HepG2 (cell line): ENCODE measurements around the gene AUH. TPM values are rescaled to one million over a fixed set of nuclear protein-coding genes. Genes with fewer than 3 reads are reported as not detected.

Source experiments
- FOXK2 ChIP-seq: fragments of 450-650 bp; IDR thresholded peaks from 2 replicates; pipeline ENCODE4 v1.6.1; 2016
- NCOA1 ChIP-seq: sonication (generic); formaldehyde crosslinking; IDR thresholded peaks from 2 replicates; pipeline ENCODE4 v1.9.0; 2021; ENCODE audit warnings: missing genetic modification reagents
- SAFB2 ChIP-seq: sonication (generic); formaldehyde crosslinking; IDR thresholded peaks from 2 replicates; pipeline ENCODE4 v1.5.1; 2020; ENCODE audit warnings: missing genetic modification reagents, low read depth, mild to moderate bottlenecking, borderline replicate concordance
- SAP130 ChIP-seq: IDR thresholded peaks from 2 replicates; pipeline ENCODE4 v1.6.1; 2016; ENCODE audit warnings: low read depth
- SCMH1 ChIP-seq: sonication (generic); formaldehyde crosslinking; IDR thresholded peaks from 2 replicates; pipeline ENCODE4 v1.9.0; 2021; ENCODE audit warnings: missing genetic modification reagents, mild to moderate bottlenecking, borderline replicate concordance
- SKI ChIP-seq: fragments of 450-650 bp; IDR thresholded peaks from one replicate; pipeline ENCODE4 v1.6.1; 2018; ENCODE audit warnings: mild to moderate bottlenecking; ENCODE audit not compliant: partially characterized antibody
- SNAI1 ChIP-seq: sonication (generic); formaldehyde crosslinking; IDR thresholded peaks from 2 replicates; pipeline ENCODE4 v1.5.0; 2020; ENCODE audit warnings: mild to moderate bottlenecking, missing genetic modification reagents, borderline replicate concordance
- ZBTB38 ChIP-seq: sonication (generic); formaldehyde crosslinking; IDR thresholded peaks from 2 replicates; pipeline ENCODE4 v1.5.1; 2020; ENCODE audit warnings: mild to moderate bottlenecking, missing genetic modification reagents
- ZBTB7B ChIP-seq: sonication (generic); formaldehyde crosslinking; IDR thresholded peaks from 2 replicates; pipeline ENCODE4 v1.4.0; 2020; ENCODE audit warnings: missing genetic modification reagents
- ZFY ChIP-seq: sonication (generic); formaldehyde crosslinking; IDR thresholded peaks from 2 replicates; pipeline ENCODE4 v1.4.0; 2020; ENCODE audit warnings: missing genetic modification reagents
- ZNF572 ChIP-seq: sonication (generic); formaldehyde crosslinking; IDR thresholded peaks from 2 replicates; pipeline ENCODE4 v1.5.1; 2020; ENCODE audit warnings: mild to moderate bottlenecking, missing genetic modification reagents
- ZNF589 ChIP-seq: sonication (generic); formaldehyde crosslinking; conservative IDR thresholded peaks from 2 replicates; pipeline ENCODE4 v1.8.0; 2022; ENCODE audit warnings: mild to moderate bottlenecking, moderate library complexity, missing genetic modification reagents
- ZNF761 ChIP-seq: sonication (generic); formaldehyde crosslinking; conservative IDR thresholded peaks from 2 replicates; pipeline ENCODE4 v1.4.0; 2020; ENCODE audit warnings: mild to moderate bottlenecking, missing genetic modification reagents
- ZSCAN29 ChIP-seq: sonication (generic); formaldehyde crosslinking; conservative IDR thresholded peaks from 2 replicates; pipeline ENCODE4 v1.4.0; 2020; ENCODE audit warnings: mild to moderate bottlenecking, missing genetic modification reagents
- polyA plus RNA-seq, 8 experiments: library from polyadenylated mRNA; depleted of rRNA in 3 of 8; stranded (reverse) in 7 of 8; unstranded in 1 of 8; fragments of >200 nt; fragmentation: Illumina TruSeq in 4 of 8; extraction: Trizol in 4 of 8; gene quantifications; 2 replicates each; pipeline versions ENCODE4 v1.2.1 to v1.2.3, GENCODE V29; 2011 to 2016; ENCODE audit warnings: low read depth in 4 of 8, missing spikeins in 1 of 8, mixed read lengths in 1 of 8; ENCODE audit not compliant: insufficient read depth in 1 of 8
- total RNA-seq, 5 experiments: library from RNA; depleted of rRNA; stranded (reverse); fragments of >200 nt; fragmentation: Illumina TruSeq; extraction: Trizol; gene quantifications; 2 replicates each; pipeline ENCODE4 v1.2.3, GENCODE V29; 2016; ENCODE audit warnings: low read depth in 1 of 5
- TF ChIP-seq, protein P1 (sequence below): sonication (generic); formaldehyde crosslinking; IDR thresholded peaks from 2 replicates; pipeline ENCODE4 v1.8.0; 2022; ENCODE audit warnings: mild to moderate bottlenecking, missing genetic modification reagents
- TF ChIP-seq, protein P2 (sequence below): sonication (generic); formaldehyde crosslinking; IDR thresholded peaks from 2 replicates; pipeline ENCODE4 v1.4.0; 2020; ENCODE audit warnings: missing genetic modification reagents, borderline replicate concordance
- TF ChIP-seq, protein P3 (sequence below): sonication (generic); formaldehyde crosslinking; IDR thresholded peaks from 2 replicates; pipeline ENCODE4 v1.4.0; 2020; ENCODE audit warnings: missing genetic modification reagents, mild to moderate bottlenecking, borderline replicate concordance
- TF ChIP-seq, protein P4 (sequence below): sonication (generic); formaldehyde crosslinking; IDR thresholded peaks from 2 replicates; pipeline ENCODE4 v1.8.0; 2022; ENCODE audit warnings: mild to moderate bottlenecking, missing genetic modification reagents, moderate library complexity
- TF ChIP-seq, protein P5 (sequence below): sonication (generic); formaldehyde crosslinking; IDR thresholded peaks from 2 replicates; pipeline ENCODE4 v1.8.0; 2022; ENCODE audit warnings: missing genetic modification reagents, mild to moderate bottlenecking, inconsistent platforms, borderline replicate concordance

AUH gene
- total and polyA plus RNA-seq, 2 of the 13 experiments (the other 11 are each of a cell fraction or from before 2014, with no cell fraction given), result 25.8 to 31.9 TPM

DNA sequence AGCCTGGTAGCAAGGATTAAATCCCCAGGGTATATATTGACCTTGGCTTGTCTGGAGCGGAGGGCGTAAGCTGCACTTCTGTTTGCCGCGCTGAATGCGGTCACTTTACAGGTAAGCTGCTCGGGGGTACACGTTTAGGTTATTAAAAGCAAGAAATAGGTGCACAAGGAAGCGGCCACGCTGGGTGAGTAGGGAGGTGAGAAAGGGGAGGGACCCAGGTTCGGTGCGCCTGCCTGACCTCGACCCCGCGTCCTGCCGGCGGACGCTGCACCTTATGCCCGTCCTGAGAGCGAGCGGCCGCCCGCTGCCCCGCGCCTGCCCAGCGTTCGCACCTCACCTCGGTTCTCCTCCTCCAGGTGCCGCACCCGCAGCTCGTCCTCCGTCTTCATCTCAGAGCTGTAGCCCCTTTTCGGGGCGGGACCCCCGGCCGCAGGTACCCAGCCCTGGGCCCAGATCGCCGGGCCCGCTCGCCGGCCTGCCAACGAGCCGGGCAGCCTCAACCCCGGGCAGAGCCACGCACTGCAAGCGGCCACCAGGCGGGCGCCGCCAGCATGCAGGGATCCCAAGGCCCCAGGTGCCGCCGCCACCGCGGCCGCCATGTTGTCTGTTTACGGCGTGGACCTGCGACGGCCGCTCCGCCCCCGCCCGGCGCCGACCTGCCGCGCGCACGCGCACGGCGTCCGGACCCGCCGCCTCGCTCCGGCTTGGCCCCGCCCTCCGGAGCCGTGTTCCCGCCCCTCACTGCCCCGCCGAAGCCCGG lies at the start of gene AUH (continued):
- TF ChIP-seq, protein P1, sequence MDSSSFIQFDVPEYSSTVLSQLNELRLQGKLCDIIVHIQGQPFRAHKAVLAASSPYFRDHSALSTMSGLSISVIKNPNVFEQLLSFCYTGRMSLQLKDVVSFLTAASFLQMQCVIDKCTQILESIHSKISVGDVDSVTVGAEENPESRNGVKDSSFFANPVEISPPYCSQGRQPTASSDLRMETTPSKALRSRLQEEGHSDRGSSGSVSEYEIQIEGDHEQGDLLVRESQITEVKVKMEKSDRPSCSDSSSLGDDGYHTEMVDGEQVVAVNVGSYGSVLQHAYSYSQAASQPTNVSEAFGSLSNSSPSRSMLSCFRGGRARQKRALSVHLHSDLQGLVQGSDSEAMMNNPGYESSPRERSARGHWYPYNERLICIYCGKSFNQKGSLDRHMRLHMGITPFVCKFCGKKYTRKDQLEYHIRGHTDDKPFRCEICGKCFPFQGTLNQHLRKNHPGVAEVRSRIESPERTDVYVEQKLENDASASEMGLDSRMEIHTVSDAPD (CRISPR knock-in tag), result no peak
- TF ChIP-seq SAP130 (CRISPR knock-in tag) (peak; percentile 57), SCMH1 (CRISPR knock-in tag) (no peak), SNAI1 (CRISPR knock-in tag) (no peak), ZBTB38 (CRISPR knock-in tag) (no peak), SAFB2 (CRISPR knock-in tag) (peak; percentile 24; the same call in 1 of the 2 replicates), ZSCAN29 (CRISPR knock-in tag) (no peak; the same call in 1 of the 2 replicates), ZBTB7B (CRISPR knock-in tag) (no peak), ZNF761 (CRISPR knock-in tag) (0 out of 2 replicates have a peak, but pooled peaks have one; percentile 55), FOXK2 (no peak), ZNF572 (CRISPR knock-in tag) (peak; percentile 88; the same call in 1 of the 2 replicates), ZFY (CRISPR knock-in tag) (peak; percentile 86), ZNF589 (CRISPR knock-in tag) (no peak), SKI (peak; percentile 16), NCOA1 (CRISPR knock-in tag) (no peak)
- TF ChIP-seq, protein P2, sequence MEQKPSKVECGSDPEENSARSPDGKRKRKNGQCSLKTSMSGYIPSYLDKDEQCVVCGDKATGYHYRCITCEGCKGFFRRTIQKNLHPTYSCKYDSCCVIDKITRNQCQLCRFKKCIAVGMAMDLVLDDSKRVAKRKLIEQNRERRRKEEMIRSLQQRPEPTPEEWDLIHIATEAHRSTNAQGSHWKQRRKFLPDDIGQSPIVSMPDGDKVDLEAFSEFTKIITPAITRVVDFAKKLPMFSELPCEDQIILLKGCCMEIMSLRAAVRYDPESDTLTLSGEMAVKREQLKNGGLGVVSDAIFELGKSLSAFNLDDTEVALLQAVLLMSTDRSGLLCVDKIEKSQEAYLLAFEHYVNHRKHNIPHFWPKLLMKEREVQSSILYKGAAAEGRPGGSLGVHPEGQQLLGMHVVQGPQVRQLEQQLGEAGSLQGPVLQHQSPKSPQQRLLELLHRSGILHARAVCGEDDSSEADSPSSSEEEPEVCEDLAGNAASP (CRISPR knock-in tag), result no peak
- TF ChIP-seq, protein P3, sequence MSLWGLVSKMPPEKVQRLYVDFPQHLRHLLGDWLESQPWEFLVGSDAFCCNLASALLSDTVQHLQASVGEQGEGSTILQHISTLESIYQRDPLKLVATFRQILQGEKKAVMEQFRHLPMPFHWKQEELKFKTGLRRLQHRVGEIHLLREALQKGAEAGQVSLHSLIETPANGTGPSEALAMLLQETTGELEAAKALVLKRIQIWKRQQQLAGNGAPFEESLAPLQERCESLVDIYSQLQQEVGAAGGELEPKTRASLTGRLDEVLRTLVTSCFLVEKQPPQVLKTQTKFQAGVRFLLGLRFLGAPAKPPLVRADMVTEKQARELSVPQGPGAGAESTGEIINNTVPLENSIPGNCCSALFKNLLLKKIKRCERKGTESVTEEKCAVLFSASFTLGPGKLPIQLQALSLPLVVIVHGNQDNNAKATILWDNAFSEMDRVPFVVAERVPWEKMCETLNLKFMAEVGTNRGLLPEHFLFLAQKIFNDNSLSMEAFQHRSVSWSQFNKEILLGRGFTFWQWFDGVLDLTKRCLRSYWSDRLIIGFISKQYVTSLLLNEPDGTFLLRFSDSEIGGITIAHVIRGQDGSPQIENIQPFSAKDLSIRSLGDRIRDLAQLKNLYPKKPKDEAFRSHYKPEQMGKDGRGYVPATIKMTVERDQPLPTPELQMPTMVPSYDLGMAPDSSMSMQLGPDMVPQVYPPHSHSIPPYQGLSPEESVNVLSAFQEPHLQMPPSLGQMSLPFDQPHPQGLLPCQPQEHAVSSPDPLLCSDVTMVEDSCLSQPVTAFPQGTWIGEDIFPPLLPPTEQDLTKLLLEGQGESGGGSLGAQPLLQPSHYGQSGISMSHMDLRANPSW (CRISPR knock-in tag), result no peak
- TF ChIP-seq, protein P4, sequence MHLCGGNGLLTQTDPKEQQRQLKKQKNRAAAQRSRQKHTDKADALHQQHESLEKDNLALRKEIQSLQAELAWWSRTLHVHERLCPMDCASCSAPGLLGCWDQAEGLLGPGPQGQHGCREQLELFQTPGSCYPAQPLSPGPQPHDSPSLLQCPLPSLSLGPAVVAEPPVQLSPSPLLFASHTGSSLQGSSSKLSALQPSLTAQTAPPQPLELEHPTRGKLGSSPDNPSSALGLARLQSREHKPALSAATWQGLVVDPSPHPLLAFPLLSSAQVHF (CRISPR knock-in tag), result no peak
- TF ChIP-seq, protein P5, sequence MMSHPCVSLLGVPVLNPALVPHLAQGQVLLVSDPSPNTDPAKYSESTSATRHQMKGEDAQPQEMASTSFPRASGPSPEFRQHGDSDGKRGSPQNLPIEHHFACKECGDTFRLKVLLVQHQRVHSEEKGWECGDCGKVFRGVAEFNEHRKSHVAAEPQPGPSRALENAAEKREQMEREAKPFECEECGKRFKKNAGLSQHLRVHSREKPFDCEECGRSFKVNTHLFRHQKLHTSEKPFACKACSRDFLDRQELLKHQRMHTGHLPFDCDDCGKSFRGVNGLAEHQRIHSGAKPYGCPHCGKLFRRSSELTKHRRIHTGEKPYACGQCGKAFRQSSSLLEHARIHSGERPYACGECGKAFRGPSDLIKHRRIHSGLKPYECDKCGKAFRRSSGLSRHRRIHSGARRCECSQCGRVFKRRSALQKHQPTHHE (CRISPR knock-in tag), result no peak; the same call in 1 of the 2 replicates
